Thymus (tissue), 11 donors: Measurements from ENCODE around the gene FAM193A. TPM values are rescaled to one million over a fixed set of nuclear protein-coding genes. Genes with fewer than 3 reads are reported as not detected.

Experiments
- DNase-seq, 9 donors: peaks; one replicate each; pipeline ENCODE4 v3.0.0-alpha.2; 2013; ENCODE audit warnings: low spot score in 9 of 9, low read depth in 6 of 9, missing footprints in 1 of 9
- H3K27ac ChIP-seq, 2 donors: one replicate each; pipeline ENCODE4 v1.5.1; 2013; ENCODE audit warnings: control low read depth in 1 of 2, low read depth in 1 of 2, low read length in 1 of 2, mild to moderate bottlenecking in 1 of 2, moderate library complexity in 1 of 2
- H3K27me3 ChIP-seq, 2 donors: one replicate each; pipeline ENCODE4 v1.5.1; 2013; ENCODE audit warnings: low read length in 1 of 2; ENCODE audit not compliant: control insufficient read depth in 2 of 2, insufficient read depth in 1 of 2
- H3K36me3 ChIP-seq, 2 donors: one replicate each; pipeline ENCODE4 v1.5.1; 2013; ENCODE audit warnings: low read length in 1 of 2, mild to moderate bottlenecking in 1 of 2, moderate library complexity in 1 of 2; ENCODE audit not compliant: control insufficient read depth in 2 of 2, insufficient read depth in 2 of 2
- H3K4me1 ChIP-seq, 2 donors: one replicate each; pipeline ENCODE4 v1.5.1; 2013; ENCODE audit warnings: low read length in 2 of 2; ENCODE audit not compliant: control insufficient read depth in 2 of 2, insufficient read depth in 2 of 2
- H3K4me3 ChIP-seq, 2 donors: one replicate each; pipeline ENCODE4 v1.5.1; 2013; ENCODE audit warnings: low read length in 2 of 2, control low read depth in 1 of 2, mild to moderate bottlenecking in 1 of 2
- H3K9me3 ChIP-seq, 2 donors: one replicate each; pipeline ENCODE4 v1.5.1; 2013; ENCODE audit warnings: low read length in 1 of 2, mild to moderate bottlenecking in 1 of 2; ENCODE audit not compliant: control insufficient read depth in 2 of 2, insufficient read depth in 1 of 2
- WGBS: extraction: QIAGEN DNeasy Blood & Tissue Kit; methylation state at CpG from one replicate; pipeline ENCODE4 v1.1.7; 2013; 5-methylcytosine and 5-hydroxymethylcytosine counted together
- polyA plus RNA-seq: library from polyadenylated mRNA; stranded (reverse); fragments of 200-250 nt; gene quantifications from one replicate; pipeline ENCODE4 v1.2.3, GENCODE V29; 2013
- total RNA-seq: library from RNA; stranded (reverse); fragments of 120-200 nt; gene quantifications from one replicate; pipeline ENCODE4 v1.2.4, GENCODE V29; 2013
- donor health status: healthy.

FAM193A gene
- total and polyA plus RNA-seq, 2 donors: 9.0 to 13.8 TPM

- peaks cover 80 to 96% of the 10 kb centered on the region in 2 donors for H3K36me3 ChIP-seq
- no peak overlapping the region for H3K4me3 ChIP-seq
- no peaks in the 10 kb centered on the region for H3K4me1 ChIP-seq
- no peaks in the 10 kb centered on the region for H3K27me3 ChIP-seq
- H3K9me3 ChIP-seq: no peaks in the 10 kb centered on the region
- 97% methylated on average over 16 of the region's 16 CpGs for WGBS
- H3K27ac ChIP-seq: no peak overlapping the region
- no peak for DNase-seq
Observed at GRCh38 chr4:2694691-2695090, 158.2 kb downstream of the FAM193A start.

GRCh38 chr4:2695346-2696060, 159.1 kb downstream of the FAM193A start:
- WGBS: 97% methylated on average over 5 of the region's 5 CpGs

DNA sequence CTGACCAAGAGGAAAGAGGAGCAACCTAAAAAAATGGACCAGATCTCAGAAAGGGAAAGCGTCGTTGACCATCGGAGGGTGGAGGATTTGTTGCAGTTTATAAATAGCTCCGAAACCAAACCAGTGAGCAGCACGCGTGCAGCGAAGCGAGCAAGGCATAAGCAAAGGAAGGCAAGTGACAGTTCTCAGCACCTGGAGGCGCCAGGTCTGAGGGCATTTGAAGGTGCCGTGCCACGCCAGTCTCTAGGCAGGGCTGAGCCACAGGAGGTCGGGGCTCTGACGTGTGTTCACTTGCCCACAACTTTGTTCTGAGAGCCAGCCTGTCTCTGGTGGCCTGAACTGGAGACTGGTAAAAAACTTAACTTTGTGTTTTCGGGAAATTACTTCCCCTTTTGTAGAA, 160.0 kb downstream of the FAM193A start:
- H3K27me3 ChIP-seq: no peaks in the 10 kb centered on the region
- 92% methylated on average over 14 of the region's 14 CpGs for WGBS
- no peak for DNase-seq
- no peak overlapping the region for H3K4me3 ChIP-seq
- no peak overlapping the region for H3K27ac ChIP-seq
- no peaks in the 10 kb centered on the region for H3K4me1 ChIP-seq
- peaks cover 80 to 93% of the 10 kb centered on the region in 2 donors for H3K36me3 ChIP-seq
- no peaks in the 10 kb centered on the region for H3K9me3 ChIP-seq

More at GRCh38 chr4:2695346-2696060, 159.1 kb downstream of the FAM193A start:
- Histone ChIP-seq H3K9me3 (no peaks in the 10 kb centered on the region), H3K4me3 (no peak overlapping the region), H3K4me1 (no peaks in the 10 kb centered on the region), H3K27me3 (no peaks in the 10 kb centered on the region), H3K36me3 (peaks cover 82 to 96% of the 10 kb centered on the region in 2 donors), H3K27ac (no peak overlapping the region)
- no peak for DNase-seq

DNA sequence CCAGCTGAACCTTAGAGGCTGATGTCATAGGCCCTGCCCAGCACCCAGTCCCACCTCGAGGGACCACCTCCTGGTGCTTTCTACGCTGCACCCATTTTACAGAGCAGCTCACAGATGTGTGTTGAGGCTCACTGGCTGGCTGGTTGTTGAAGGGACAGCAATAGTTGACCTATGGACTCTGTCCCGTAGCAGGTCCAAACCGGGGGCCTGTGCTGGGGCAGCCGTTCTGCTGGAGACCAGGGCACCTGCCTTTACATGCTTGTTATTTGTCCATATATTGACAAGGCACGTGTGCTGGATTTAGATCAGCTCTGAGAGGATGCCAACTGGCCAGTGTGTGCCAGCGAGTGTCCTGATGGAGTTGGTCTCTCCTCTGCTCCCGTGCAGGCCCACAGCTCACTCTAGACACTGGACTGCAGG, 161.6 kb downstream of the FAM193A start:
- H3K27me3 ChIP-seq: no peaks in the 10 kb centered on the region
- H3K36me3 ChIP-seq: peaks cover 82 to 89% of the 10 kb centered on the region in 2 donors
- no peak for DNase-seq
- H3K4me1 ChIP-seq: no peaks in the 10 kb centered on the region
- H3K4me3 ChIP-seq: no peak overlapping the region
- 97% methylated on average over 8 of the region's 8 CpGs for WGBS
- no peaks in the 10 kb centered on the region for H3K9me3 ChIP-seq
- no peak overlapping the region for H3K27ac ChIP-seq

- H3K27ac ChIP-seq: no peak overlapping the region
- no peaks in the 10 kb centered on the region for H3K27me3 ChIP-seq
- peaks cover 80 to 89% of the 10 kb centered on the region in 2 donors for H3K36me3 ChIP-seq
- no peak for DNase-seq
- H3K4me3 ChIP-seq: no peak overlapping the region
- WGBS: 98% methylated on average over 1 of the region's 1 CpG
- H3K4me1 ChIP-seq: no peaks in the 10 kb centered on the region
- no peaks in the 10 kb centered on the region for H3K9me3 ChIP-seq
Observed at GRCh38 chr4:2698504-2698903, 162.1 kb downstream of the FAM193A start.

- Histone ChIP-seq H3K36me3 (peaks cover 77 to 89% of the 10 kb centered on the region in 2 donors), H3K4me3 (no peak overlapping the region), H3K4me1 (no peaks in the 10 kb centered on the region), H3K27me3 (no peaks in the 10 kb centered on the region), H3K9me3 (no peaks in the 10 kb centered on the region), H3K27ac (no peak overlapping the region)
- DNase-seq: no peak
- WGBS: 98% methylated on average over 12 of the region's 12 CpGs
Observed at GRCh38 chr4:2698951-2699505, 162.6 kb downstream of the FAM193A start.

- WGBS: 96% methylated on average over 7 of the region's 7 CpGs
- H3K36me3 ChIP-seq: peaks cover 76 to 89% of the 10 kb centered on the region in 2 donors
- no peaks in the 10 kb centered on the region for H3K27me3 ChIP-seq
- no peaks in the 10 kb centered on the region for H3K4me1 ChIP-seq
- H3K27ac ChIP-seq: no peak overlapping the region
- no peak for DNase-seq
- H3K9me3 ChIP-seq: no peaks in the 10 kb centered on the region
- no peak overlapping the region for H3K4me3 ChIP-seq
Observed at GRCh38 chr4:2699534-2699933, 163.1 kb downstream of the FAM193A start.

GRCh38 chr4:2700031-2700430, 163.6 kb downstream of the FAM193A start:
- DNase-seq: no peak
- Histone ChIP-seq H3K27me3 (no peaks in the 10 kb centered on the region), H3K27ac (no peak overlapping the region), H3K4me1 (no peaks in the 10 kb centered on the region), H3K4me3 (no peak overlapping the region), H3K36me3 (peaks cover 76 to 85% of the 10 kb centered on the region in 2 donors), H3K9me3 (no peaks in the 10 kb centered on the region)
- 97% methylated on average over 8 of the region's 8 CpGs for WGBS

DNA sequence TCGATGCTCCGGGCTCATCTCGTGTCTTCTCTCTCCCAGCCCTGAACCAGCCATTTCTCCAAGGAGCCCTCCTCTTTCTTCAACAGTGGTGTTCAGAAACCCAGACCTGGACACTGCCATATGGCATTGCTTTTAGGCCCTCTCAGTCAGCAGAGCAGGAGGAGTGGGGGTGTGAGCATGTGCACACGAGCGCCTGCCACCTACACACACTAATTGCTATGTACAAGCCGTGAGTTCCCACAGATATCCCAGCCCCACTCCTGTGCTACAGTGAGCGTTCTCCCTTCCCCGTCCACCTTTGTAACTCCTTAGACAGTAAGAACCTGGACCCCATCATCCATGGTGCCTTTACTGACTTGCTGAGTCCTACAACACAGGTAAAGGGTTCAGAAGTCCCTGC, 165.9 kb downstream of the FAM193A start:
- Histone ChIP-seq H3K4me1 (no peaks in the 10 kb centered on the region), H3K36me3 (peaks cover 65 to 66% of the 10 kb centered on the region in 2 donors), H3K27me3 (no peaks in the 10 kb centered on the region), H3K4me3 (no peak overlapping the region), H3K9me3 (no peaks in the 10 kb centered on the region), H3K27ac (no peak overlapping the region)
- WGBS: 98% methylated on average over 8 of the region's 8 CpGs
- no peak for DNase-seq
